Transverse colon (tissue), 4 donors: ENCODE data around the gene TRIM54.

Experiments used
- EP300 ChIP-seq: sonication (generic); formaldehyde crosslinking; IDR thresholded peaks from one replicate; pipeline ENCODE4 v1.6.1; 2017; ENCODE audit warnings: antibody characterized with exemption, low read depth
- POLR2AphosphoS5 ChIP-seq, 3 donors: sonication (generic); formaldehyde crosslinking; IDR thresholded peaks; one replicate each; pipeline ENCODE4 v1.6.1; 2016; ENCODE audit warnings: antibody characterized with exemption in 3 of 3
- TF ChIP-seq, protein P1 (sequence below), 5 experiments: fragments of 200-600 bp in 3 of 5; fragments of 450-650 bp in 2 of 5; sonication (generic) in 3 of 5; IDR thresholded peaks; 1 replicate in 2 of 5; 2 replicates in 3 of 5; pipeline ENCODE4 v1.5.1; 2016 to 2017; ENCODE audit warnings: antibody characterized with exemption in 5 of 5, inconsistent platforms in 3 of 5, mild to moderate bottlenecking in 2 of 5, moderate library complexity in 1 of 5

GRCh38 chr2:27245116-27245515, 37.1 kb upstream of the TRIM54 start:
- TF ChIP-seq, protein P1, sequence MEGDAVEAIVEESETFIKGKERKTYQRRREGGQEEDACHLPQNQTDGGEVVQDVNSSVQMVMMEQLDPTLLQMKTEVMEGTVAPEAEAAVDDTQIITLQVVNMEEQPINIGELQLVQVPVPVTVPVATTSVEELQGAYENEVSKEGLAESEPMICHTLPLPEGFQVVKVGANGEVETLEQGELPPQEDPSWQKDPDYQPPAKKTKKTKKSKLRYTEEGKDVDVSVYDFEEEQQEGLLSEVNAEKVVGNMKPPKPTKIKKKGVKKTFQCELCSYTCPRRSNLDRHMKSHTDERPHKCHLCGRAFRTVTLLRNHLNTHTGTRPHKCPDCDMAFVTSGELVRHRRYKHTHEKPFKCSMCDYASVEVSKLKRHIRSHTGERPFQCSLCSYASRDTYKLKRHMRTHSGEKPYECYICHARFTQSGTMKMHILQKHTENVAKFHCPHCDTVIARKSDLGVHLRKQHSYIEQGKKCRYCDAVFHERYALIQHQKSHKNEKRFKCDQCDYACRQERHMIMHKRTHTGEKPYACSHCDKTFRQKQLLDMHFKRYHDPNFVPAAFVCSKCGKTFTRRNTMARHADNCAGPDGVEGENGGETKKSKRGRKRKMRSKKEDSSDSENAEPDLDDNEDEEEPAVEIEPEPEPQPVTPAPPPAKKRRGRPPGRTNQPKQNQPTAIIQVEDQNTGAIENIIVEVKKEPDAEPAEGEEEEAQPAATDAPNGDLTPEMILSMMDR (IDR thresholded peaks at IDR 0.05), result no peak
- TF ChIP-seq POLR2AphosphoS5 (IDR thresholded peaks at IDR 0.05) (no peak), EP300 (no peak)
